ENCODE results near the gene GNAQ. TPM values are rescaled to one million over a fixed set of nuclear protein-coding genes. Genes with fewer than 3 reads are reported as not detected.
"Not testable (repeated sequence)": the region's sequence is repeated elsewhere in the genome, so short reads cannot be mapped to it uniquely, and the experiment has no call there.

The GNAQ gene
- polyA plus RNA-seq, 5 donors: 45.4 to 67.1 (median 63.8) TPM

DNA sequence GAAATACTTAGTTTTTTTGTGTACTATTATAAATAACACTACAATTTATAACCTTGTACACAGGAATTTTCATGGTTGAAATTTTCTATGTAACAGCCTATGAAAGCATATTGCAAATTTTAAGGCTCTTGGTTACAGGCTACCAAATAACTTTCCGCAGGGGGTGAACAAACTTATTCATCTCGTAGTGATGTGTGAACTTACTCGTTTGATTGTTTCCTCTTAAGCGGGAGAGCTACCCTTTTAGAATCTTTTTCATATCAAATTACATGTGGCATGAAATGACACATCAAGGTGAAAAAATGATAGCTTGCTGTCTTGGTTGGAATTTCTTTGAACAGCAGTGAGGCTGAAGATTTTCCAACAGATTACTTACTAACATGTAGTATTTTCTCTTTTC lies 292.7 kb downstream of the GNAQ start:
- DNase-seq: no peak

DNA sequence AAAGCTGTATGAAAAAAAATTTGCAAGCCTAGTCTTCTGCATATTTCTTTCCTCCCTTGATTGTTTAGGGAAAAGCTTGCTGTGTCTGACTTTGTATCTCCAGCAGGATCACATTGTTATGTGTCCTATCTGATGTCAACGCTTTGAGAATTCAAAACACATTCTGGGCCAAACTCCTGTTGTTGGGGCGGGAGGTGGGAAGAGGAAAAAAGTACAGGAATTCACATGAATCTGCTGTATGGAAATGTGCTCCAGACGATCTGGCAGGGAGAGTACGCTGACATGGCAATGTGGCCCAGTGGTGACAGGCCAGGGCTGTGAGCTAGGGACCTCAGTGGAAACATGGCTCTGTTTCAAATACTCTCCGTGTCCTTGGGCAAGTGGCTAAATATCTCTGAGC lies 296.1 kb downstream of the GNAQ start:
- DNase-seq: peak in 1 of 2 donors; percentile 14

- no peak for DNase-seq
Observed at GRCh38 chr9:77731930-77732329, 299.7 kb downstream of the GNAQ start.

- DNase-seq: no peak
Observed at GRCh38 chr9:77731008-77731698, 300.5 kb downstream of the GNAQ start.

- DNase-seq: no peak
Observed at GRCh38 chr9:77729177-77729576, 302.4 kb downstream of the GNAQ start.

GRCh38 chr9:77726814-77727213 lies 304.8 kb downstream of the GNAQ start:
- DNase-seq: no peak

DNA sequence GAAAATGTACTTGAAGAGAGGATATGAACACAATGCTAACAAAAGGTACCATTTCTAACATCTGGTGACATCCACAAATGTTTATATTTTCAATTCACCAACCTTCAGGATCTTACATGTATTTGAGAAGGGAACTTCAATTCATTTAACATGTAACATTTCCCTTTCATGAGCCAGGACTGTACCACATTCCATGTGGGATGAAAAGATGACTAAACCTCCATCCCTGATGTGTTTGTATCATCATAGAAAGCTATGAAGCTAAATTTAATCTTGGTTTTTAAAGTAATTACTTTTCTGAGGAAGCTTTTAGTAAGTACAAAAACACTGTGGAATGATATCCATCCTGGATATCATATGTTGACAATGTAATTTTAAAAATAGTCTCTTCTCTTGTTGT lies 305.3 kb downstream of the GNAQ start:
- DNase-seq: no peak

- no peak for DNase-seq
Observed at GRCh38 chr9:77725820-77726219, 305.8 kb downstream of the GNAQ start.

DNA sequence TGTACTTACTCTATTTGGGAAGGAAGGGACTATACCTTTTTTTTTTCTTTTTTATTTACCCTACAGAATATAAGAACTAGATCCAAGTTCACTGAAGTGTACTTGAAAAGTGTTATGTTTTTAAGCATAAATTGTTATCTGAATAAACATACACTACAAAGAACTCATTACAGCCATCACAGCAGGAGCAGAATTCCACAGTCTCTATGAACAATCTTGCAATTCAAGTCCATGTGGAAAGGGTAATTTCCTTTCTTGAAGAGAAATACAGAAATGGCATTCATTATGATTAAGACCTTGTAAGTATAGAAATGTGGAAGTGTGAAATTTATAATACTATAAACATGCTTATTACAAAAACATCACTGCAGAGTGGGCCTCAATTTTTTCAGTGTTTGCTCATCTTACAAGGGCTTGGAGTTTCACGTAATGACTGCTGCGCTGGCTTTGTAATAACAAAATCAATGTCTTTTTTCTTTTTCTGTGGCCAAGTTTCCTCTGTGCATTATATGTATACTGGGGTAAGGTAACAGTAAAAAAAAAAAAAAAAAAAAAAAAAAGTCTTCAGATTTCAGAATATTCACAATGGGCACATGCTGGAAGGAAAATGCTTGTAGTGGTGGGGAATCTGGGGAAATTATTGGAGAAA lies 306.4 kb downstream of the GNAQ start:
- no peak for DNase-seq

GRCh38 chr9:77721156-77721555 lies 310.5 kb downstream of the GNAQ start:
- DNase-seq: not testable (repeated sequence)

DNA sequence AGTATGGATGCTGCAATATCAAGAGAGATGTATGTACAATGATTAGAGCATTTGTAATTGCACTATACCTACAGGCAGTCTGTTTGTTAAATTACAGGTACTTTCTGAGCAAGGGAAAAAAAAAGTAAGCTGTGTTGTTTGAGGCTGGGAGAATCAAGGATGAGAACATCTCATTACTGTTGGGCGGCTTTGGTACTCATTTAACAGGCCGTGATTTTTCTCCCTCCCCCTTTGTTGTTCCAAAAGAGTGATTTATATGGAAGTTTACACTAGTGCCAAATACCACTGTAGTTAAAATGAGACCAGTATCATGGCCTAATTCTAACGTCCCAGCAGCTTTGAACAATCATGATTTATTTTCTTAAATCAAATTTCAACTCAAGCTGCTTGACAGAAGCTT lies 312.3 kb downstream of the GNAQ start:
- no peak for DNase-seq

DNA sequence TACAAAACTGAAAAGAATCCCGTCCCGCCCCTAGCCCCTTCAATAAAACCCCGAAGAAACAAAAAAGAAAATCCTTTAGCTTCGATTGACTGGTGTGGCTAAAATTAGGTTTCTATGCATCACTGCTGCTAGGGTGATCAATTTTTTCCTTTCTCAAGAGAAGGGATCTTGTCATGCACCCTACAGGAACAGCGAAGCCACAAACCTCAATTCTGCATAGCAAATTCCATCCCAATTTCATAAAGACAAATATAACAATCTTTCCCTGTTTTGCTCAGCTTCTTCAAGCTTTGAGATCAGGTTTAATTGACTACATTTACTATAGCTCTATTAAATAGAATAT lies 313.3 kb downstream of the GNAQ start:
- DNase-seq: not testable (repeated sequence)

- not testable (repeated sequence) for DNase-seq
Observed at GRCh38 chr9:77717608-77718297, 313.9 kb downstream of the GNAQ start.

- DNase-seq: no peak
Observed at GRCh38 chr9:77714077-77714549, 317.5 kb downstream of the GNAQ start.

GRCh38 chr9:77712533-77713130 lies 319.0 kb downstream of the GNAQ start:
- DNase-seq: no peak

GRCh38 chr9:77710965-77711648 lies 320.5 kb downstream of the GNAQ start:
- no peak for DNase-seq

DNA sequence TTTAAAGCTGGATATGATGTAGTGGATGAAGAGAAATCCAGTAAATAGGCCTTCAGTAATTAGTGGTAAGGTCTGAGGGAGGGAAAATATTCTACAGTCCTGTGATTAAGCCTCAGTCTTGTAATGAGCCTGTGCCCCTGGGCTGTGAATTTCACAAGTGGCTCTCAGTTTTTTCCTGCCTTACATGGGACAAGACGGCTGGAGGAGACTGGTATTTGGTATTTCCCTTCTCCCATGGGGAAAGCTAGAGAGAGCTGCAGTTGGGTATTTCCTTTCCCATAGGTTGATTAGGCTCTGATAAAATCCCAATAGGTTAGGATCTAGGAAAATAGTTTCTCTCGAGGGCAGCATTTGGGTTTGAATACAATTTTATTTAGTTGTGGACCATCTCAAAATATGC lies 321.3 kb downstream of the GNAQ start:
- DNase-seq: no peak

- DNase-seq: no peak
Observed at GRCh38 chr9:77708064-77708815, 323.4 kb downstream of the GNAQ start.

DNA sequence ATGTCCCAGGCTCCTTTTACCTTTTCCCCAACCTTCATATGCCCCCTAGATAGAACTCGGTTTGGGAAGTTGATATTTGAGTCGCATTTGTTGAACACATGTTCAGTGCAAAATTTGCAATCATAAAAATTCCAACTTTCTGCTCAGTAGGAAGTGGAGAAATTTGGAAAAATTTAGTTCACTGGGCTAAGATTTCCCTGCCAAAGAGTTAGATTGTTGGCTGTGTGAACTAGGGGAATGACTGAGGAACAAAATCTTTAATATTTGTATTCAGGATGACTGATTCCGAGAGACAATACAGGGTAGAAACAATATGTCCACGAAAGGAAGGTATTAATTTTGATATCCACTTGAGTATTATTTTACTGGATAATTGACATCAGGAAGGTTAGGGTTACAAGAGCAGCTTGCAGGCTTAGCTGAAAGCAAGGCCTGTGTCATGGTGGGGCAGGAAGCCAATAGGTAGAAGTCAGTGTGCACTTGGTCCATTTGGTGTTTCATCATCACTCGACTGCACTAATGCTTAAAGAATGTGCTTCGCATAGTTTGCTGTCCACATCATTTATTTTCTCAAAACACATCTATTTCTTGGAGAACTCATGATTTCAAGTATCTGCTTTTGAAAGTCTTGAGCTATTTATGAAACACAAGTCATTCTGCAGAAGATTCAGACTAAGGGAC lies 324.1 kb downstream of the GNAQ start:
- DNase-seq: no peak

- no peak for DNase-seq
Observed at GRCh38 chr9:77705636-77706035, 326.0 kb downstream of the GNAQ start.

Data from right lung (tissue), 5 donors.